Lung (tissue), 12 donors: ENCODE measurements around the gene PRDM16. TPM values are rescaled to one million over a fixed set of nuclear protein-coding genes. Genes with fewer than 3 reads are reported as not detected.

ENCODE experiments used
- ATAC-seq: fragments of 200-7000 bp; cut with Tn5 transposase; one replicate; pipeline ENCODE4 v1.9.1; 2020; ENCODE audit warnings: moderate number of reproducible peaks; ENCODE audit not compliant: insufficient read depth, low FRiP score
- DNase-seq, 3 donors: peaks; one replicate each; pipeline ENCODE4 v3.0.0-alpha.2; 2013 to 2017
- H3K27ac ChIP-seq, 2 donors: one replicate each; pipeline ENCODE4 v1.5.1; 2013; ENCODE audit warnings: mild to moderate bottlenecking in 2 of 2, moderate library complexity in 2 of 2, control low read depth in 1 of 2, inconsistent platforms in 1 of 2, low read depth in 1 of 2, low read length in 1 of 2
- H3K27me3 ChIP-seq, 3 donors: one replicate each; pipeline ENCODE4 v1.5.1; 2013; ENCODE audit warnings: low read length in 2 of 3; ENCODE audit not compliant: control insufficient read depth in 3 of 3, insufficient read depth in 3 of 3
- H3K36me3 ChIP-seq, 4 donors: one replicate each; pipeline ENCODE4 v1.5.1; 2013; ENCODE audit warnings: low read length in 4 of 4, mild to moderate bottlenecking in 1 of 4, moderate library complexity in 1 of 4; ENCODE audit not compliant: control insufficient read depth in 4 of 4, insufficient read depth in 4 of 4
- H3K4me1 ChIP-seq, 5 donors: one replicate each; pipeline ENCODE4 v1.5.1; 2013; ENCODE audit warnings: low read length in 5 of 5, mild to moderate bottlenecking in 2 of 5, moderate library complexity in 1 of 5; ENCODE audit not compliant: control insufficient read depth in 5 of 5, insufficient read depth in 5 of 5
- H3K4me3 ChIP-seq: one replicate; pipeline ENCODE4 v1.5.1; 2013; ENCODE audit warnings: mild to moderate bottlenecking, control low read depth, moderate library complexity
- H3K9ac ChIP-seq, 2 donors: one replicate each; pipeline ENCODE4 v1.5.1; 2013; ENCODE audit warnings: low read length in 2 of 2, control low read depth in 1 of 2; ENCODE audit not compliant: insufficient read depth in 1 of 2
- H3K9me3 ChIP-seq, 4 donors: one replicate each; pipeline ENCODE4 v1.5.1; 2013; ENCODE audit warnings: low read length in 3 of 4, mild to moderate bottlenecking in 1 of 4, moderate library complexity in 1 of 4; ENCODE audit not compliant: control insufficient read depth in 4 of 4, insufficient read depth in 3 of 4
- WGBS, 2 donors: extraction: QIAGEN DNeasy Blood & Tissue Kit; methylation state at CpG; one replicate each; pipeline ENCODE4 v1.1.7; 2013; 5-methylcytosine and 5-hydroxymethylcytosine counted together
- polyA plus RNA-seq, 2 donors: library from polyadenylated mRNA; stranded (reverse); fragments of 200-250 nt; gene quantifications; one replicate each; pipeline ENCODE4 v1.2.1, GENCODE V29; 2013
- total RNA-seq, 2 donors: library from RNA; depleted of rRNA in 1 of 2; stranded (reverse); fragments of >200 nt in 1 of 2; gene quantifications; one replicate each; pipeline ENCODE4 v1.2.1, GENCODE V29; 2014 to 2021
- TF ChIP-seq, protein P1 (sequence below): IDR thresholded peaks from 2 replicates; pipeline ENCODE4 v1.5.1; 2012; ENCODE audit warnings: mild to moderate bottlenecking; ENCODE audit errors: control extremely low read depth, extremely low read depth
- donor health status: control.
- donor health status: control.
- donor health status: Bipolar disorder and iron deficiency.
- donor health status: healthy.
- donor health status: DM: yes; HTN: yes; CAD: no.

PRDM16 gene
- total and polyA plus RNA-seq, 4 donors: 2.4 to 36.5 (median 13.1) TPM

DNA sequence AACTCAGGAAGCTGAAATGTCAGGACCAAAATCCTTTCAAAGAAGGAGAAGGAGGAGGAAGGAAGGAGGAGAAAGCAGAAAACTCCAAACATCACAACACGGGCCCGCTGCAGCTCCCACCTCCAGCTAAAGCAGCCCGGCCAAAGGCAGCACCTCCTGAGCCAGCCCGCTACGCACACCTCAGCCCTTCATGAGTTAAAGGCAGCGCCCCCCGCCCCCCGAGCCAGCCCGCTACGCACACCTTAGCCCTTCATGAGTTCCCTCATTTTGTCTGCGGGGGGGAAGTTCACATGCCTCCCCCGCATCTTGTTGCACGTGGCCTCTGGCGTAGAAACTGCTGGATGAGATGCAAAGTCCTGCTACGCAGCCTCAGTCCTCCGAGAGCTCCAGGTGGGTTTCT lies 294.8 kb downstream of the PRDM16 start:
- 90 to 92% methylated on average over 16 of the region's 16 CpGs for WGBS, 2 donors
- H3K9ac ChIP-seq: no peak overlapping the region
- TF ChIP-seq, protein P1, sequence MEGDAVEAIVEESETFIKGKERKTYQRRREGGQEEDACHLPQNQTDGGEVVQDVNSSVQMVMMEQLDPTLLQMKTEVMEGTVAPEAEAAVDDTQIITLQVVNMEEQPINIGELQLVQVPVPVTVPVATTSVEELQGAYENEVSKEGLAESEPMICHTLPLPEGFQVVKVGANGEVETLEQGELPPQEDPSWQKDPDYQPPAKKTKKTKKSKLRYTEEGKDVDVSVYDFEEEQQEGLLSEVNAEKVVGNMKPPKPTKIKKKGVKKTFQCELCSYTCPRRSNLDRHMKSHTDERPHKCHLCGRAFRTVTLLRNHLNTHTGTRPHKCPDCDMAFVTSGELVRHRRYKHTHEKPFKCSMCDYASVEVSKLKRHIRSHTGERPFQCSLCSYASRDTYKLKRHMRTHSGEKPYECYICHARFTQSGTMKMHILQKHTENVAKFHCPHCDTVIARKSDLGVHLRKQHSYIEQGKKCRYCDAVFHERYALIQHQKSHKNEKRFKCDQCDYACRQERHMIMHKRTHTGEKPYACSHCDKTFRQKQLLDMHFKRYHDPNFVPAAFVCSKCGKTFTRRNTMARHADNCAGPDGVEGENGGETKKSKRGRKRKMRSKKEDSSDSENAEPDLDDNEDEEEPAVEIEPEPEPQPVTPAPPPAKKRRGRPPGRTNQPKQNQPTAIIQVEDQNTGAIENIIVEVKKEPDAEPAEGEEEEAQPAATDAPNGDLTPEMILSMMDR: no peak
- DNase-seq (no peak), ATAC-seq (no peak)
- no peaks in the 10 kb centered on the region for H3K9me3 ChIP-seq
- no peaks in the 10 kb centered on the region for H3K36me3 ChIP-seq
- H3K27me3 ChIP-seq: peaks cover 0 to 42% (median 32%) of the 10 kb centered on the region in 3 donors
- H3K4me3 ChIP-seq: no peak overlapping the region
- H3K27ac ChIP-seq: no peak overlapping the region
- H3K4me1 ChIP-seq: peaks cover 0 to 24% (median 9%) of the 10 kb centered on the region in 5 donors

DNA sequence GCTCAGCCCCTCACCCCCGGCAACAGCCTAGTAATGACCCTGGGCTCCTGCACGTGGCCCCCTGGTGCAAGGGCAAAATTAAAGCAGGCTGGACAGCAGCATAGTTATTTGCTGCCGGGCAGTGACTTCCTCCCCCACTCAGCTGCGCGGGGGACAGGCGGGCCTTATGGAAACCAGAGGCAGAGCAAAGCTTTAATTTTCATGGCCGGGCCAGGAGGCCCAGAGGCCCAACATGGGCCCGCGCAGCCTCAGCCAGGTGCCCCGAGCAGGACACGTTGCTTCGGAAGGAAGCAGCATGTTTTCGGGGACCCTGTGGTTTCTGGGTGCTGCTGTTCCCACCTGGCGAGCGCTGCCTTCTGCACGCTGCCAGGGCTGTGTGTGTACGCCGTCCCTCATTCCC lies 295.5 kb downstream of the PRDM16 start:
- Histone ChIP-seq H3K27me3 (peaks cover 0 to 37% (median 33%) of the 10 kb centered on the region in 3 donors), H3K9ac (no peak overlapping the region), H3K9me3 (no peaks in the 10 kb centered on the region), H3K27ac (no peak overlapping the region), H3K4me1 (peaks cover 0 to 24% (median 9%) of the 10 kb centered on the region in 5 donors), H3K36me3 (no peaks in the 10 kb centered on the region), H3K4me3 (no peak overlapping the region)
- TF ChIP-seq, protein P1: no peak
- 41 to 66% methylated on average over 17 to 18 of the region's 18 CpGs for WGBS, 2 donors
- ATAC-seq: no peak
- DNase-seq: no peak

DNA sequence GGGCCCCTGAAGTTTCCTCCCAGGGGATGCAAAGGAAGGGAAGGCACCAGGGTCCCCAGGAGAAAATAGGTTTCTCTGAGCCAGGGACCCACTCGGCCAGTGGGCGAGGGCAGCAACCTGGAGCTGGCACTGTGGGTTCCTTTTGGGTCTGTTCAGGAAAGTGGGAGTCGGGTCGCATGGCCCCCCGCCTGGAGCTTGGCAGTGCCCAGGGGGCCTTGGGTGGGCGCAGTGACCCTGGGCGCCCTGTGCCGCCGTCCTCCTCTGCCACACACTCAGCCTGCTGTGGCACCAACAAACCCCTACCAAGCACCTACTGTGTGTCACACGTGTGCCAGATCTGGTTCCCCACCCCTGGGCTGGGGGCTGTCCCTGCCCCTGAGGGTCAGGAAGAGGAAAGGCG lies 296.0 kb downstream of the PRDM16 start:
- peaks cover 0 to 33% (median 29%) of the 10 kb centered on the region in 3 donors for H3K27me3 ChIP-seq

More for the DNA sequence above, 296.0 kb downstream of the PRDM16 start:
- H3K27ac ChIP-seq: no peak overlapping the region
- no peaks in the 10 kb centered on the region for H3K36me3 ChIP-seq
- TF ChIP-seq, protein P1: no peak
- no peak overlapping the region for H3K4me3 ChIP-seq
- H3K4me1 ChIP-seq: peaks cover 0 to 24% (median 9%) of the 10 kb centered on the region in 5 donors
- H3K9me3 ChIP-seq: no peaks in the 10 kb centered on the region
- WGBS, 2 donors: 74 to 81% methylated on average over 11 of the region's 11 CpGs
- no peak overlapping the region for H3K9ac ChIP-seq
- DNase-seq (no peak), ATAC-seq (no peak)
